A673 (cell line): Measurements from ENCODE around the gene CTNNA2. TPM values are rescaled to one million over a fixed set of nuclear protein-coding genes. Genes with fewer than 3 reads are reported as not detected.

ENCODE experiments used
- BruUV-seq: library from RNA; stranded (reverse); fragments of 400-500 nt; replicated peaks from 2 replicates; lab custom pipeline; 2021; lab: Mats Ljungman, UMichigan
- CTCF ChIA-PET: fragments of 300-600 bp; sonication (Branson Sonifier 250); formaldehyde crosslinking; loops from one replicate; lab custom pipeline; 2022; ENCODE audit warnings: antibody characterized with exemption; lab: Charles Lee
- POLR2A ChIA-PET: fragments of 300-600 bp; sonication (Branson Sonifier 250); formaldehyde crosslinking; loops from one replicate; lab custom pipeline; 2022; ENCODE audit warnings: antibody characterized with exemption; ENCODE audit not compliant: low non-redundant PET; lab: Charles Lee
- DNase-seq: peaks from one replicate; pipeline ENCODE4 v3.0.0-alpha.2; 2015; ENCODE audit warnings: low spot score
- H3K27ac ChIP-seq: fragments of 200-600 bp; sonication (generic); 2 replicates; pipeline ENCODE4 v1.5.1; 2016; ENCODE audit warnings: mixed run types, low read depth, mild to moderate bottlenecking, mixed read lengths, antibody characterized with exemption, low read length; ENCODE audit not compliant: poor library complexity, severe bottlenecking
- H3K27me3 ChIP-seq: fragments of 200-600 bp; sonication (generic); replicated peaks from 2 replicates; pipeline ENCODE4 v1.6.1; 2017; ENCODE audit warnings: mixed run types, low read depth, mild to moderate bottlenecking, mixed read lengths, antibody characterized with exemption, low read length; ENCODE audit not compliant: insufficient read depth, poor library complexity
- H3K36me3 ChIP-seq: fragments of 200-600 bp; sonication (generic); 2 replicates; pipeline ENCODE4 v1.6.1; 2016; ENCODE audit warnings: mixed run types, mild to moderate bottlenecking, mixed read lengths, antibody characterized with exemption, low read length; ENCODE audit not compliant: insufficient read depth, poor library complexity, severe bottlenecking
- H3K4me1 ChIP-seq: fragments of 200-600 bp; sonication (generic); 2 replicates; pipeline ENCODE4 v1.6.1; 2017; ENCODE audit warnings: mixed run types, mild to moderate bottlenecking, mixed read lengths, antibody characterized with exemption, low read length; ENCODE audit not compliant: insufficient read depth, poor library complexity, severe bottlenecking
- H3K4me3 ChIP-seq: fragments of 200-600 bp; sonication (generic); 2 replicates; pipeline ENCODE4 v1.5.1; 2016; ENCODE audit warnings: low read depth, mixed run types, mild to moderate bottlenecking, mixed read lengths, low read length; ENCODE audit not compliant: poor library complexity, severe bottlenecking
- H3K9me3 ChIP-seq: fragments of 200-600 bp; sonication (generic); 2 replicates; pipeline ENCODE4 v1.6.1; 2016; ENCODE audit warnings: mixed run types, low read depth, mild to moderate bottlenecking, mixed read lengths, antibody characterized with exemption, low read length; ENCODE audit not compliant: poor library complexity, severe bottlenecking
- CTCF ChIP-seq: fragments of 300-800, 200-600 bp; sonication (generic); conservative IDR thresholded peaks from 2 replicates; pipeline ENCODE4 v1.5.1; 2017; ENCODE audit warnings: low read depth, mild to moderate bottlenecking, antibody characterized with exemption, low read length, moderate library complexity, mixed read lengths
- EZH2 ChIP-seq: fragments of 200-600 bp; sonication (generic); IDR thresholded peaks from 2 replicates; pipeline ENCODE4 v1.6.1; 2017; ENCODE audit warnings: borderline replicate concordance, low read depth, mild to moderate bottlenecking, mixed read lengths, antibody characterized with exemption, low read length; ENCODE audit not compliant: poor library complexity, severe bottlenecking
- intact Hi-C: fragments of 100-400 bp; cut with micrococcal nuclease; formaldehyde crosslinking; loops from one replicate; pipeline ENCODE4 v1.10.0; 2022; ENCODE audit not compliant: unreplicated experiment
- total RNA-seq: library from RNA; stranded (reverse); gene quantifications from 2 replicates; pipeline ENCODE4 v1.2.3, GENCODE V29; 2021

The CTNNA2 gene
- total RNA-seq, 1 experiment from 2014 or later = not detected

GRCh38 chr2:80258341-80258740, 745.5 kb downstream of the CTNNA2 start:
- TF ChIP-seq EZH2 = no peak
- no peak for TF ChIP-seq CTCF
- no peak for DNase-seq
- H3K27ac ChIP-seq = no peak overlapping the region
- intact Hi-C loops = no loop called here
- H3K4me1 ChIP-seq = no peaks in the 10 kb centered on the region
- no TSS peak for BruUV-seq
- ChIA-PET CTCF (no interaction called here), POLR2A (no interaction called here)
- no peak overlapping the region for H3K4me3 ChIP-seq
- no peaks in the 10 kb centered on the region for H3K9me3 ChIP-seq
- H3K27me3 ChIP-seq = no peaks in the 10 kb centered on the region
- H3K36me3 ChIP-seq = no peaks in the 10 kb centered on the region

- POLR2A ChIA-PET = no interaction called here
- TF ChIP-seq CTCF (no peak), EZH2 (no peak)
- CTCF ChIA-PET = no interaction called here
- Histone ChIP-seq H3K36me3 (no peaks in the 10 kb centered on the region), H3K9me3 (no peaks in the 10 kb centered on the region), H3K27me3 (no peaks in the 10 kb centered on the region), H3K27ac (no peak overlapping the region), H3K4me1 (no peaks in the 10 kb centered on the region), H3K4me3 (no peak overlapping the region)
- BruUV-seq = no TSS peak
- intact Hi-C loops = no loop called here
- DNase-seq = no peak
Observed at GRCh38 chr2:80258793-80259192, 745.9 kb downstream of the CTNNA2 start.

- H3K4me1 ChIP-seq = no peaks in the 10 kb centered on the region
- no peaks in the 10 kb centered on the region for H3K36me3 ChIP-seq
- no peaks in the 10 kb centered on the region for H3K9me3 ChIP-seq
- no peak overlapping the region for H3K27ac ChIP-seq
- DNase-seq = no peak
- POLR2A ChIA-PET = no interaction called here
- intact Hi-C loops = no loop called here
- no peak overlapping the region for H3K4me3 ChIP-seq
- TF ChIP-seq CTCF = no peak
- no peak for TF ChIP-seq EZH2
- no peaks in the 10 kb centered on the region for H3K27me3 ChIP-seq
- CTCF ChIA-PET = no interaction called here
- no TSS peak for BruUV-seq
Observed at GRCh38 chr2:80259292-80259691, 746.4 kb downstream of the CTNNA2 start.
